ENCODE measurements around the gene RAB35. TPM values are rescaled to one million over a fixed set of nuclear protein-coding genes. Genes with fewer than 3 reads are reported as not detected.

Gene RAB35
- total and polyA plus RNA-seq, 2 experiments from 2014 or later = 9.9 to 16.9 TPM

GRCh38 chr12:120072472-120073249 lies 43.9 kb downstream of the RAB35 start:
- H3K9me2 ChIP-seq (ENCODE audit: insufficient read depth) = 0 out of 2 replicates have a peak, but pooled peaks cover 2% of the 10 kb centered on the region
- no peaks in the 10 kb centered on the region; the same call in 2 of the 3 replicates for H3K9me3 Mint-ChIP-seq
- H3K79me2 ChIP-seq (replicated peaks; ENCODE audit: insufficient read depth) = no peaks in the 10 kb centered on the region
- no peaks in the 10 kb centered on the region; the same call in 2 of the 3 replicates for H3K4me1 Mint-ChIP-seq
- no peaks in the 10 kb centered on the region for H3K27me3 ChIP-seq (ENCODE audit: insufficient read depth)
- no peaks in the 10 kb centered on the region for H3K36me3 ChIP-seq (ENCODE audit: insufficient read depth)
- H3K4me2 ChIP-seq = no peak overlapping the region
- H3F3A ChIP-seq (replicated peaks; ENCODE audit: low read depth) = no peaks in the 10 kb centered on the region
- no peak for TF ChIP-seq ZNF462 (CRISPR knock-in tag; IDR thresholded peaks at IDR 0.05)
- no peak for TF ChIP-seq CTCF (conservative IDR thresholded peaks at IDR 0.05; ENCODE audit: low read depth in 2 of 2)
- no peak for TF ChIP-seq EZH2phosphoT487 (IDR thresholded peaks at IDR 0.05; ENCODE audit: unreplicated experiment)
- no peak for TF ChIP-seq JUNB (IDR thresholded peaks at IDR 0.05; ENCODE audit: unreplicated experiment)
- TF ChIP-seq, protein P1, sequence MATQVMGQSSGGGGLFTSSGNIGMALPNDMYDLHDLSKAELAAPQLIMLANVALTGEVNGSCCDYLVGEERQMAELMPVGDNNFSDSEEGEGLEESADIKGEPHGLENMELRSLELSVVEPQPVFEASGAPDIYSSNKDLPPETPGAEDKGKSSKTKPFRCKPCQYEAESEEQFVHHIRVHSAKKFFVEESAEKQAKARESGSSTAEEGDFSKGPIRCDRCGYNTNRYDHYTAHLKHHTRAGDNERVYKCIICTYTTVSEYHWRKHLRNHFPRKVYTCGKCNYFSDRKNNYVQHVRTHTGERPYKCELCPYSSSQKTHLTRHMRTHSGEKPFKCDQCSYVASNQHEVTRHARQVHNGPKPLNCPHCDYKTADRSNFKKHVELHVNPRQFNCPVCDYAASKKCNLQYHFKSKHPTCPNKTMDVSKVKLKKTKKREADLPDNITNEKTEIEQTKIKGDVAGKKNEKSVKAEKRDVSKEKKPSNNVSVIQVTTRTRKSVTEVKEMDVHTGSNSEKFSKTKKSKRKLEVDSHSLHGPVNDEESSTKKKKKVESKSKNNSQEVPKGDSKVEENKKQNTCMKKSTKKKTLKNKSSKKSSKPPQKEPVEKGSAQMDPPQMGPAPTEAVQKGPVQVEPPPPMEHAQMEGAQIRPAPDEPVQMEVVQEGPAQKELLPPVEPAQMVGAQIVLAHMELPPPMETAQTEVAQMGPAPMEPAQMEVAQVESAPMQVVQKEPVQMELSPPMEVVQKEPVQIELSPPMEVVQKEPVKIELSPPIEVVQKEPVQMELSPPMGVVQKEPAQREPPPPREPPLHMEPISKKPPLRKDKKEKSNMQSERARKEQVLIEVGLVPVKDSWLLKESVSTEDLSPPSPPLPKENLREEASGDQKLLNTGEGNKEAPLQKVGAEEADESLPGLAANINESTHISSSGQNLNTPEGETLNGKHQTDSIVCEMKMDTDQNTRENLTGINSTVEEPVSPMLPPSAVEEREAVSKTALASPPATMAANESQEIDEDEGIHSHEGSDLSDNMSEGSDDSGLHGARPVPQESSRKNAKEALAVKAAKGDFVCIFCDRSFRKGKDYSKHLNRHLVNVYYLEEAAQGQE (IDR thresholded peaks at IDR 0.05; ENCODE audit: unreplicated experiment) = no peak
- DNase-seq (ENCODE audit: low spot score) = no peak
- H3K4me3 ChIP-seq = no peak overlapping the region
- no peaks in the 10 kb centered on the region for H4K20me1 ChIP-seq (replicated peaks; ENCODE audit: insufficient read depth)
- no peak overlapping the region for H3K27ac Mint-ChIP-seq
- H3K27ac ChIP-seq (ENCODE audit: low read depth) = no peak overlapping the region
- ATAC-seq = no peak
- H2AFZ ChIP-seq = no peak overlapping the region
- no peaks in the 10 kb centered on the region for H3K27me3 Mint-ChIP-seq (ENCODE audit: insufficient read depth, low read depth, poor library complexity)
- H3K4me3 Mint-ChIP-seq = no peak overlapping the region
- no peaks in the 10 kb centered on the region for H3K4me1 ChIP-seq (ENCODE audit: insufficient read depth)
- H3K36me3 Mint-ChIP-seq (ENCODE audit: low read depth) = peaks cover 5% of the 10 kb centered on the region; the same call in 1 of the 3 replicates

Measured in GM23338 (cell line).